Testis (tissue), 3 donors: ENCODE data around the gene SKP1. TPM values are rescaled to one million over a fixed set of nuclear protein-coding genes. Genes with fewer than 3 reads are reported as not detected.

ENCODE experiments used
- DNase-seq: peaks from one replicate; pipeline ENCODE4 v3.0.0-alpha.2; 2019
- H3K27ac ChIP-seq, 2 donors: fragments of 200-600 bp; sonication (generic); one replicate each; pipeline ENCODE4 v1.5.1; 2019
- H3K27me3 ChIP-seq: fragments of 200-600 bp; sonication (generic); one replicate; pipeline ENCODE4 v1.5.1; 2019
- H3K36me3 ChIP-seq: fragments of 200-600 bp; sonication (generic); one replicate; pipeline ENCODE4 v1.5.1; 2017; ENCODE audit warnings: low read depth; ENCODE audit errors: missing control alignments
- H3K4me1 ChIP-seq: fragments of 200-600 bp; sonication (generic); one replicate; pipeline ENCODE4 v1.5.1; 2019
- H3K4me3 ChIP-seq, 2 donors: fragments of 200-600 bp; sonication (generic); one replicate each; pipeline ENCODE4 v1.5.1; 2017 to 2019
- H3K9me3 ChIP-seq: fragments of 200-600 bp; sonication (generic); one replicate; pipeline ENCODE4 v1.5.1; 2017
- POLR2A ChIP-seq: fragments of 450-650 bp; IDR thresholded peaks from one replicate; pipeline ENCODE4 v1.6.1; 2017; ENCODE audit warnings: antibody characterized with exemption, mild to moderate bottlenecking, moderate library complexity
- WGBS, 2 donors: methylation state at CpG; one replicate each; pipeline ENCODE4 v1.1.5; 2018; 5-methylcytosine and 5-hydroxymethylcytosine counted together
- intact Hi-C: fragments of 100-400 bp; cut with DNase I; formaldehyde crosslinking; loops from one replicate; pipeline ENCODE4 v1.15.1; 2023; ENCODE audit warnings: low total_unique reads
- microRNA-seq, 2 donors: library from miRNA; unstranded; fragments of <30 nt; microRNA quantifications; one replicate each; pipeline ENCODE4, GENCODE V29; 2016; ENCODE audit warnings: borderline number of aligned reads in 2 of 2, borderline replicate concordance in 1 of 2
- polyA plus RNA-seq: library from polyadenylated mRNA; stranded (reverse); fragments of 350-450 nt; fragmentation: Illumina TruSeq; extraction: RNeasy Lipid Tissue Mini Kit (QIAGEN cat#74804); gene quantifications from one replicate; pipeline ENCODE4 v1.2.3, GENCODE V29; 2014; ENCODE audit warnings: low read depth, low replicate concordance; ENCODE audit not compliant: insufficient read depth
- small RNA-seq, 2 donors: library from RNA; depleted of rRNA; stranded (forward); fragments of <200 nt; gene quantifications; one replicate each; pipeline ENCODE3, GENCODE V24; 2016
- total RNA-seq, 2 donors: library from RNA; depleted of rRNA; stranded (reverse); fragments of >200 nt; gene quantifications; one replicate each; pipeline ENCODE4 v1.2.3, GENCODE V29; 2016
- TF ChIP-seq, protein P1 (sequence below), 3 experiments: fragments of 450-650 bp in 2 of 3; fragments of 200-600 bp in 1 of 3; sonication (generic) in 1 of 3; IDR thresholded peaks; one replicate each; pipeline ENCODE4 v1.5.1; 2016 to 2019; ENCODE audit warnings: antibody characterized with exemption in 3 of 3, mild to moderate bottlenecking in 2 of 3, moderate library complexity in 1 of 3

SKP1 gene
- total and polyA plus RNA-seq, 3 donors from 2014 or later, result 336 to 919 (median 459) TPM

DNA sequence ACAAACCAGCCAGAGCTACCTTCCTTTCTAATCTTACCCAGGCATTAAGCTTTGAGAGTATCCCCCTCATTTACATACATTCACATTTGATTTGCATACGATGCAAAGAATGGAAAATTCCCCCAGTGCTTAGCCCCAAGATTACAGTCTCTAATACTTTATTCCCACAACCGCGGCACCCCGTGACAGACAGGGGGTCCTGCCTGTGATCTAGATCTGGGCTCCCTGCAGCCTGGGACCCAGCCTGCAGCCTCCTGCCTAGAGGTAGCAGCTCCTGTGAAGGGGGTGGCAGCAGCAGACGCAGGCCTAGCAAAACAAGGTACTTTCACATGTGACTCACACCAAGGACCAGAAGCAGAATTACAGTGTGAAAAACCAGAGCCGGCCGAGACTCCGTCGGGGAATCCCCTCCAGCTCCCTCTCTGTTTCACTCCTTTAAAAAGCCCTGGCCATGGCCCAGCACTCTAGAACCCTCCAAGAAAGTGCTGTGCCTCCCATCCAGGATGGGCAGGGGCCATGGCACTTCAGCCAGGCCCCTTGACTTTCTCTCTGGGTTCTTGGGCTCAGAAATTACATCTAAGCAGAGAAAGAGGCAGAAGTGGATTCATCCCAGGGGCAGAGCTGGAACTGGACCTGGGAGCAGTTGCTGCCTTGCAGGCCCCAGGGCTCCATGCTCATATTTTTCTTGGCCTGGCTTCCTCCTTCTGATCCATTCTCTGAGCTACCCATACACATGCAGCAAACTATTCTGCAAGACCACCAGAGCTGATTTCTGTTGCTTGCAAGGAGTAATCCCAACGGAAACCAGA is 76.3 kb downstream of the SKP1 start:
- no peaks in the 10 kb centered on the region for H3K4me1 ChIP-seq
- H3K27me3 ChIP-seq, result no peaks in the 10 kb centered on the region
- no peaks in the 10 kb centered on the region for H3K9me3 ChIP-seq
- no peak overlapping the region for H3K4me3 ChIP-seq
- intact Hi-C loops, result no loop called here
- peak; percentile 40 for DNase-seq
- H3K36me3 ChIP-seq, result no peaks in the 10 kb centered on the region
- no peak overlapping the region for H3K27ac ChIP-seq
- TF ChIP-seq, protein P1, sequence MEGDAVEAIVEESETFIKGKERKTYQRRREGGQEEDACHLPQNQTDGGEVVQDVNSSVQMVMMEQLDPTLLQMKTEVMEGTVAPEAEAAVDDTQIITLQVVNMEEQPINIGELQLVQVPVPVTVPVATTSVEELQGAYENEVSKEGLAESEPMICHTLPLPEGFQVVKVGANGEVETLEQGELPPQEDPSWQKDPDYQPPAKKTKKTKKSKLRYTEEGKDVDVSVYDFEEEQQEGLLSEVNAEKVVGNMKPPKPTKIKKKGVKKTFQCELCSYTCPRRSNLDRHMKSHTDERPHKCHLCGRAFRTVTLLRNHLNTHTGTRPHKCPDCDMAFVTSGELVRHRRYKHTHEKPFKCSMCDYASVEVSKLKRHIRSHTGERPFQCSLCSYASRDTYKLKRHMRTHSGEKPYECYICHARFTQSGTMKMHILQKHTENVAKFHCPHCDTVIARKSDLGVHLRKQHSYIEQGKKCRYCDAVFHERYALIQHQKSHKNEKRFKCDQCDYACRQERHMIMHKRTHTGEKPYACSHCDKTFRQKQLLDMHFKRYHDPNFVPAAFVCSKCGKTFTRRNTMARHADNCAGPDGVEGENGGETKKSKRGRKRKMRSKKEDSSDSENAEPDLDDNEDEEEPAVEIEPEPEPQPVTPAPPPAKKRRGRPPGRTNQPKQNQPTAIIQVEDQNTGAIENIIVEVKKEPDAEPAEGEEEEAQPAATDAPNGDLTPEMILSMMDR (IDR thresholded peaks at IDR 0.05), result no peak
- TF ChIP-seq POLR2A, result no peak
- 57 to 72% methylated on average over 8 to 10 of the region's 10 CpGs for WGBS, 2 donors

DNA sequence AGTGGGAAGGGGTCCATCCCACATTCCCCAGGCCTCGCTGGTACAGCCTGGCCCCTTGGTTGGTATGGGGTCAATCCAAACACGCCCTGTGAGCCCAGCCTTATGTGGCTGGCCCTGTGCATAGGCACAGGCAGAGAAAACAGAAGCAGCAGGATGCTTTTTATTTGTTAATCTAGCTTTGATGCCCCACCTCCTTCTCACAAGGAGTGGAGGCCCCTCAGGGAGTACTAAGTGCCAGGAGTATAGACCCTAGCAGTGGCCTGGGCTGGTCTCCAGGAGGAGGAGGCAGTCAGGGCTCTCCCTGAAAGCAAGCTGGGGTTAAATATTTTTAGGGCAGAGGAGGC is 76.8 kb downstream of the SKP1 start:
- Histone ChIP-seq H3K36me3 (no peaks in the 10 kb centered on the region), H3K27me3 (no peaks in the 10 kb centered on the region), H3K9me3 (no peaks in the 10 kb centered on the region), H3K4me3 (no peak overlapping the region), H3K4me1 (no peaks in the 10 kb centered on the region), H3K27ac (no peak overlapping the region)
- intact Hi-C loops, result no loop called here
- no peak for DNase-seq
- 92 to 100% methylated on average over 1 to 2 of the region's 2 CpGs for WGBS, 2 donors
- TF ChIP-seq, protein P1 (IDR thresholded peaks at IDR 0.05), result no peak
- TF ChIP-seq POLR2A, result no peak

DNA sequence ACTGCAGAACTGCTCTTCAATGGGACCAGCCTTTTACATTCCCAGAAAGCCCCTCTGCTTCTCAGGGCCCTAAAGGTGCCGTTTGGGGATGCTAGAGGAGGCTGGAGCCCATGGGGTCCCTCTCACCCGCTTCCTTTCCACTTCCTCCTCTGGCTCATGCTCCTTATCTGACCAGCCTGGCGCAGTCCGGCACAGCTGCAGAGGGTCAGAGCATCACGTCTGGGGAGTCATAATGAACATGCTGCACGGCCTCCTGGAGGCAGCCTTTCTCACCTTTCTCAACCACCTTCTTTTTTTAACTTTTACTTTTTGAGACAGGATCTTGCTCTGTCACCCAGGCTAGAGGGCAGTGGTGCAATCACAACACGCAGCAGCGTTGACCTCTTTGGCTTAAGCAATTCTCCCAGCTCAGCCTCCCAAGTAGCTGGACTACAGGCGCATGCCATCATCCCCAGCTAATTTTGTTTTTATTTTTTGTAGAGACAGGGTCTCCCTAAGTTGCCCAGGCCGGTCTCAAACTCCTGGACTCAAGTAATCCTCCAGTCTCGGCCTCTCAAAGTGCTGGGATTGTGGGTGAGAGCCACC is 77.4 kb downstream of the SKP1 start:
- TF ChIP-seq, protein P1 (IDR thresholded peaks at IDR 0.05), result no peak
- TF ChIP-seq POLR2A, result no peak
- Histone ChIP-seq H3K4me3 (no peak overlapping the region), H3K4me1 (no peaks in the 10 kb centered on the region), H3K27me3 (no peaks in the 10 kb centered on the region), H3K9me3 (no peaks in the 10 kb centered on the region), H3K27ac (no peak overlapping the region), H3K36me3 (no peaks in the 10 kb centered on the region)
- 89 to 91% methylated on average over 11 of the region's 11 CpGs for WGBS, 2 donors
- DNase-seq, result no peak
- intact Hi-C loops, result no loop called here

Small RNAs within 50 kb of the gene (microRNA-seq; reads per million reads assigned to microRNA genes)
- gene MIR3661, result 2.8 to 3.5 reads per million in 2 donors

Small RNAs within 50 kb of the gene (small RNA-seq; reads per million reads assigned to genes)
- gene MIR3661, result 0 reads per million in 2 donors

Other genes with a start within 250 kb of the SKP1 start
- 10 to 100 TPM; 44.8 to 65.1 TPM for gene C5orf15, start 208.3 kb downstream of the SKP1 start, total RNA-seq
- 62.9 TPM for gene C5orf15, start 208.3 kb downstream of the SKP1 start, polyA plus RNA-seq
- 100 to 1,000 TPM; 127 to 151 TPM for gene VDAC1, start 172.0 kb downstream of the SKP1 start, total RNA-seq
- 88.4 TPM for gene VDAC1, start 172.0 kb downstream of the SKP1 start, polyA plus RNA-seq
- gene TCF7, start 62.3 kb downstream of the SKP1 start, total RNA-seq, result 10 to 100 TPM; 15.2 to 16.1 TPM
- gene TCF7, start 62.3 kb downstream of the SKP1 start, polyA plus RNA-seq, result 9.9 TPM
- gene PPP2CA, start 49.1 kb upstream of the SKP1 start, total RNA-seq, result 100 to 1,000 TPM; 125 to 214 TPM
- 105 TPM for gene PPP2CA, start 49.1 kb upstream of the SKP1 start, polyA plus RNA-seq
- 10 to 100 TPM in 1 of 2 donors, 1 to 10 TPM in 1; 9.7 to 20.3 TPM for gene CDKL3, start 190.2 kb upstream of the SKP1 start, total RNA-seq
- 23.4 TPM for gene CDKL3, start 190.2 kb upstream of the SKP1 start, polyA plus RNA-seq
- gene UBE2B, start 194.6 kb upstream of the SKP1 start, total RNA-seq, result 10 to 100 TPM; 70.9 to 87.4 TPM
- gene UBE2B, start 194.6 kb upstream of the SKP1 start, polyA plus RNA-seq, result 95.6 TPM
- gene CDKN2AIPNL, start 234.9 kb upstream of the SKP1 start, total RNA-seq, result 10 to 100 TPM; 36.0 to 42.6 TPM
- gene CDKN2AIPNL, start 234.9 kb upstream of the SKP1 start, polyA plus RNA-seq, result 37.1 TPM